Fibroblast of gingiva (primary cell): ENCODE data around the gene C1orf174.

Experiments
- DNase-seq: peaks from one replicate; pipeline ENCODE4 v3.0.0-alpha.2; 2011; ENCODE audit warnings: low read depth

The C1orf174 gene

DNA sequence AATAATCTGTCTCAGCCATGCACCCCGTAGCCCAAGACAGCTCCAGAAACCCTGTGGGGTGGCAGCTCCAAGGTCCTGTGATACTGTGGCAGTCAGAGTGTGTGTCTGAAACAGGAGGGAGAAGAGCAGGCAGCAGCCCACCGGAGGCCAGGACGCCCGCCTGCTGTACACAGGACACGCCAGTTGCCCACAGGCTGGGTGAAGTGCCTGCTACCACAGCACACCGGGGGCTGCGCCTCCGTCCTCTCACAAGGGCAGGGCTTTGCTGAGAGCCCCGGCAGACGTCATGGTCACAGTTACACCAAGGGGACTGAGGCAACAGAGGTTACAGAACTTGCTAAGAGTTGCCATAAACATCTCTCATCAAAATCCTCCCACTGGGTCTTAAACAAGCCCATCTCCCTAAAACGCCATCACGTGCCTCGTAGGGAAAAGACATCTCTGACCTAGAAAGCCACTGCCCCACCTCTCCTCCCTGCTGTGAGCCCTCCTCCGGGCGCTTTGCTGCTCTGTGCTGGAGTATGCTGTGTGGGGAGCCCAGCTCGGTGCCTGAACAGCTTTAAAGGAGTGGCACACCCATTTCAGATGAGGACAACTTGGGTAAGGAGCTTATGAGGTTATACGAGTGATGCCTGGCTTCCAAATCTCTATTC, 5.3 kb downstream of the C1orf174 start:
- DNase-seq: no peak

GRCh38 chr1:3893190-3893589, 6.9 kb downstream of the C1orf174 start:
- DNase-seq: no peak

- DNase-seq: no peak
Measured at GRCh38 chr1:3892748-3893147, 7.3 kb downstream of the C1orf174 start.

DNA sequence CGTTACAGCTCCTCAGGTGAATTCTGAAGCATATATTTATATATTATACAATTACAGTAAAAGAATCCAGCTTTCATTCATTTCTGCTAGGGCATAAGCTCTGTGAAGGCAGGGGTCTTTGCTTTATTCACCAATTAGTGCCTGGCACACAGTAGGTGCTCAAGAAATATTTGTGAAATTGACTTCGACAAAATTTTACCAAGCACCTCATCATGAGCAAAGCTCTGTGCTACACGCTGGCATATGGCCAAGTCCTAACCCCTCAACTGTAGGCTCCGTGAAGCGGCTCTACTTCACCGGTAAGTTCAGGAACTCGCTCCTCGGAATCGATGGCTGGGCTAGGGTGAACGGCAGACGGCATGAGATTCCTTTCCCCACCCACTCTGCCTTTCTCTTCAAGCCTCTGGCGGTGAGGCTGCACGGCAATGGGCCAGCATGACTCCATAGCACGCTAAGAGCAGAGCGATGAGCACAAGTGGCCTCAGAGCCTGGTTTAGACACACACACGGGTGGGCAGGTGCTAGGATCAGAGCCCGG, 8.7 kb downstream of the C1orf174 start:
- no peak for DNase-seq

DNA sequence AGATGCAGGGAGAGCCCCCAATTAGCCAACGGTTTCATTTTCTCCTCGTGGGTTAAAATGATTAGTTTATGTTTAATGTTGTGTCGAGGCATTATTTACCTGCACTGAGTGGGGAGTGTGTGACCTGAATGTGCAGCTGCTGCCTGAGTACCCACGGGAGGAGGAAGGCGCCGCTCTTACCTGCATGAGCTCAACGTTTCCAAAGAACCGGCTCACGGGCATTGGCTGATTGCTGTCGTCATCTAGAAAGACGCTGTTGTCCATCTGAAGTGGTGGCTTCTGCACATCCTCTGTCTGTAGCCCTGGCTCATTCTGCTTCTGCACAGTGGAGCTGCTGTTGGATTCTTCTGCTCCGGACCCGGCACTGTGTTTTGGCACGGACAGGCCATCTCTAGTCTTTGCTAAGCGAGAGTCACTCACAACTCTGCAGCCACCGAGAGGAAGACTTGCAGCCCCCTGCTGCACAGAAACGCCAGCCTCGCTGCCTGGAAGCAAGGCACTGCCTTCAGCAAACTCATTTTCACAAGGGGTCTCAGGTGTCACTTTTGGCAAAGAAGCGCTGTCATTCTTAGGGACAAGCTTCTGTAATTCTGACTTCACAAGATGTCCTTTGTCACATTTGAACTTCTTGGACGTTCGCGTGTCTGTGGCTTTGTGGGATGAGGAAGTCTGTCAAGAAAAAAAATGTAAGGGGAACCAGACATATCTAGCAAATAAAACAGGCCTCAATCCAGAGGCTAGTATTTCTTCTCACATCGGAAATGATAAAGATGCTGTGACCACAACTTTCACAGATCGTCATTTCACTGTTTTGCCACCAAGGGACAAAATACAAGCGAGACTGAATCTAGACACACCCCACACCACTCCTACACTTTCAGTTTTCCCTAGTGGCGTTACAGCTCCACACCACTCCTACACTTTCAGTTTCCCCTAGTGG, 9.4 kb downstream of the C1orf174 start:
- DNase-seq: no peak

DNA sequence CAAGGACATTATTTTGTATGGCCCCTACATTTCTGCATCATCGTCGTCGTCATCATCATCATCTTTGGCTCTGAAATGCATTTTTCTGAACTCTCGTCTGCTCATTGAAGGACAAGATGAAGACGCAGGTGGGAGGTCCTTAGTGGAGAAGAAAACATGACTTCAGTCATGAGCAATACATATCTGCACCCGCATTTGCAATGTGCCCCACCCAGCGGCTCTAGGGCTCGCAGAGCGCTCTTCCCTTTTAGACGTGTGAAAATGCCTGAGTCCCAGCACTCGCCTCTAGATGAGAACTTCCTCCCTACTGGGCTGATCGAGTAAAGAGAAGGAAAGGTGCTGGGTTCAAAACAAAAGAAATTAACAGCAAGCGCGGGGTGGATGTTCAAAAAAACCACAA, 10.1 kb downstream of the C1orf174 start:
- DNase-seq: no peak

DNA sequence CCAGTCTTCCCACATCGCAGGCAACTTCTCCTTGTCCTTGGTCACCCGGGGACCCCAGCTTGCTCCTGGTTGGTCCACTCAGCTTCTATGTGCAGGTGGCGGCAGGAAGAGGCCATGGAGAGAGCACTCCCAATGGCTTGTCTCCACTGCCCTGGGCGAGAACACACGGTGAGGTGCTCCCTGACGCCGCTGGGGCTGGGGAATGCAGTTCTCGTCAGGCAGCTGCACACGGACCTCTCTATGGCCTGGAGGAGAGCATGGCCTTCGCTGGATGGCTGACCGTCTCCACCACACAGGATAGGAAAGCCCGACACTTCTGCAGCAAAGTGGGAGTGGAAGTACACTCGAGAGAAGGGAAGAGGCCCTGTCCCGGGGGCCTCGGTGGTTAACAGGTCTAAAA, 11.8 kb downstream of the C1orf174 start:
- no peak for DNase-seq

DNA sequence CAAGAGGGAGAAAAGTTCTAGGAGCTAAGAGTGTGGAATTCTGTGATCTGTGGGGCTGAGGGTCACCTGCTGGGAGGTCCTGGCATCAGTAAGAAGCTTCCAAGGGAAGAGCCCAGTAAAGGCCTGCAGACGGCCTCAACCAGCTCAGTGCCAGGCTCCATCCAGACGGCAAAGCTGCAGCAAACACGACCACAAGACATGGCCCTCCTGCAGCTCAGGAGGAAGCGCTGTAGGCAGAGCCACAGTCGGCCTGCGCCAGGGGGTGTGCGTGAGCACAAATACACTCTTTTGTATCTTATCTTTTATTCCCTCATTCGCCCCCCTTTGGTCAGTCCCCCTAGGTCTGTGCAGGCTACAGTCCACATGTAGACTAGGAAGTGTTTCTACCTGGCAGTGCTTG, 13.4 kb downstream of the C1orf174 start:
- DNase-seq: no peak

DNA sequence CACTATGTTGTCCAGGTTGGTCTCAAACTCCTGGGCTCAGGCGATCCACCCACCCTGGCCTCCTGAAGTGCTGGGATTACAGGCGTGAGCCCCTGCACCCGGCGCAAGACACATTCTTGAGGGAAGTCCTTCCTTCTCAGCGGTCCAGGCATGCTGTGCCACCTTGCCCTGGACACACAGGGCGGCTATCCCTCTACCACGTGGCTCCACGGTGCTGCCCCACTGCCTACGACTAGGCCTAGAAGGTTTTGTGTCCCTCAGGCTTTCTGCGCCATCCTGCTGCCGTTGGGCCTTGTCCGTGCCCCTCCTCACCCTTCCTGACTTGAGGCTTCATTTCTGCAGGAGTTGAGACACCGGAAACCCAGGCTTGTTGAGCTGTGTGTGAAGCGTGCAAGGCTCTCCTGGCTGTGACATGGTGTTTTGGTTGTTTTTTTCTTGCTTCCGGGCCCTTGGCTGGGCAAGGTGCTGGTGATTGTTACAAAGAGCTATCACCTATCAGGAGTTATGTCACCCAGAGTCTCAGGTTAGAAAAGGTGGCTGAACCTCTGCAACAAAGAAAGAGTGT, 13.9 kb downstream of the C1orf174 start:
- DNase-seq: no peak

DNA sequence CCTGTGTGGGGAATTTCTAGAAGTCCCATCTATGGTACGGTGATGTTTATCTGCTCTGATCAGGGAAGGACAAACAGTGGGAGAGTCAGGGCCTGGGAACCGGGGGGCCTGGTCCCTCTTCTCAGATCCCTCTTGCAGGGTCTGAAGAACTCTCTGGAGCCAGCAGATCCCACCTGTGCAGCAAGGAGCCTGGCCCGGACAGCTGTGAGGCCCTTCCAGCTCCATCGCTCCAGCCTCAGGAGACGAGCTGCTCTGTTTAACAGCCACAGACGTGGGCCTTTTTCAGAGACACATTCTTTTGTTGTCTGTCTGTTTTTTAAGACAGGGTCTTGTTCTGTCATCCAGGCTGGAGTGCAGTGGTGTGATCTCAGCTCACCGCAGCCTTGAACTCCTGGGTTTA, 14.5 kb downstream of the C1orf174 start:
- DNase-seq: no peak

DNA sequence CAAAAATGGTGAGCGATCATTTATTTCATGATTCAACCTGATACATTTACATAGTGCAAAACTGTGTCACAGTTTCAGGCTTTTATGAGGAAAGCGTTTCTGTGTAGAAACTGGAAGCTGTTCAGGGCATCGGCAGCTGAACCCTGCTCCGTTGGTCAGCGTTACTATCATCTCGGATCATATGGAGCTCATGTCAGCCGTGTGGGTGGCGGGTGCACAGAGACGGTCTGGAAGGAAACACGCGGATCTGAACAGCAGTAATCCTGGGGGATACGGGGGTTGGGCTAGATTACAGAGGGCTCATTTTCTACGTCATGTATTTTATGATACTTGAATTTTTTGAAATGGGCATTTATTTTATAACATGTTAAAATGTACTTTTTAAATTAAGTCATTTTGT, 15.1 kb downstream of the C1orf174 start:
- no peak for DNase-seq

DNA sequence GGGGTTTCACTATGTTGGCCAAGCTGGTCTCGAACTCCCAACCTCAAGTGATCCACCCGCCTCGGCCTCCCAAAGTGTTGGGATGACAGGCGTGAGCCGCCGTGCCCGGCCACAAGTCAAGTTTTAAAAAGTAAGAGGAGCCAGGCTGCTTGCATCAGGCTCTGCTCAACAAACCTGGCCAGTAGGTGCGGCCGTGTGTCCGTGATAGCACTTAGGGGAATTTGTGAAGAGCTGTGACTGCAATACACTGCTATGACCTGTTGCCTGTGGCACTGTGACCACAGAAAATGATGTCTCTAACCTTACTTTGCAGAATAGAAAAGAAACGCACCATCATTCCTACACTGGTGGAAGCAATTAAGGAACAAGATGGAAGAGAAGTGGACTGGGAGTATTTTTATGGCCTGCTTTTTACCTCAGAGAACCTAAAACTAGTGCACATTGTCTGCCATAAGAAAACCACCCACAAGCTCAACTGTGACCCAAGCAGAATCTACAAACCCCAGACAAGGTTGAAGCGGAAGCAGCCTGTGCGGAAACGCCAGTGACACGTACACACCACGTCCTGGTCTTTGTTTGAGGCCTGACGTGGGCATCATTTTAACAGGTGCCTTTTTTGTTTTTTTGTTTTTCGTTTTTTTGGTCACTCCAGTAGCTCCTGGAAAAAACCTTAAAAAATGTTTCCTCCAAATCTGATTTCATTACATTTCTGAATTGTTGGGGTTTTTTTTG, 16.7 kb downstream of the C1orf174 start:
- DNase-seq: no peak

GRCh38 chr1:3881193-3881480, 18.9 kb downstream of the C1orf174 start:
- DNase-seq: no peak

GRCh38 chr1:3880429-3881192, 19.5 kb downstream of the C1orf174 start:
- no peak for DNase-seq

GRCh38 chr1:3879787-3880428, 20.2 kb downstream of the C1orf174 start:
- DNase-seq: no peak

DNA sequence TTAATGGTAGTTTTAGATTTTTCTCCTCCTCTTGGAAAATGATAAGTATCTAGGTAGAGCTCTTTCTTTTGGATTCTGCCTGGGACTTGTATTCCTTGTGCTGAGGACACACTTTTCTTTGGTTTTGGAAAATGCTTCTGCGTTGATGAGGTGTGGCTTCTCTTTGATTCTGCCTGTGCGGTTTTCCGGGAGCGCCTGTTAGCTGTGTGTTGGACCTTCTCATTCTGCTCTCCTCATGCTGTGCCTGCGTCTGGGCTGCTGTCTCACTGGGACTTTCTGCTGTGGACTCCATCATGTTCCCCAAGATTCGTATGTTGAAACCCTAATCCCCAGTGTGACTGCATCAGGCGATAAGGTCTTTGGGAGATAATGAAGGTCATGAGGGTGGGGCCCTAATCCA, 21.0 kb downstream of the C1orf174 start:
- no peak for DNase-seq

DNA sequence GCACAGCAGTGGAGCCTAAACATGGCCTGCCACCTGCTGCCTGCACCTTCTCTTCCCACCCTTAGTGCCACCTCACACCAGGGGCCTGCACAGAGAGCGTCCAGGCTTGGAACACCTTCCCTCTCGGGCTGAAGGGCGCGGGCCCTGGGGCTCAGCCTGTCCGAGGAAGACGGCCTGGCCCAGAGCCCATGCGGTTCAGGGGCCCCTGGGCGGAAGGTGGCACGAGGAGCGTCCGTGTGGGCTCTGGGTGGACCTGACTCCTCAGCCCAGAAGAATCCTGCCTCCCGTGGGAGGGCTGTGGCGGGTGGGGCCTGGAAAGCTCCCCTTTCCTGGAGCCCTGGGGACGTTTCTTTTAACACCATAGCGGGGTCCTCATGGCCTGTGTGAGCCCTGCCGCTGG, 23.4 kb downstream of the C1orf174 start:
- DNase-seq: no peak

DNA sequence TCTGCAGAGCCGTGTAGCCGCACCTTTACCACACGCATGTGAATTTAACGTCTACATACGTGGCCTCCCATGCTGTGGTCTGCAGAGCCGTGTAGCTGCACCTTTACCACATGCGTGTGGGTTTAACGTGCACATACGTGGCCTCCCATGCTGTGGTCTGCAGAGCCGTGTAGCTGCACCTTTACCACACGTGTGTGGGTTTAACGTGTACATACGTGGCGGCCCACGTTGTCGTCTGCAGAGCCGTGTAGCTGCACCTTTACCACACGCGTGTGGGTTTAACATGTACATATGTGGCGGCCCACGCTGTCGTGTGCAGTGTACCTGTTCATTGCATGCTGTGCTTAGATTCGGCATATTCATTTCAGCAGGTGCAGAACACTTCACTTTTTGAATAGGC, 25.3 kb downstream of the C1orf174 start:
- DNase-seq: no peak

DNA sequence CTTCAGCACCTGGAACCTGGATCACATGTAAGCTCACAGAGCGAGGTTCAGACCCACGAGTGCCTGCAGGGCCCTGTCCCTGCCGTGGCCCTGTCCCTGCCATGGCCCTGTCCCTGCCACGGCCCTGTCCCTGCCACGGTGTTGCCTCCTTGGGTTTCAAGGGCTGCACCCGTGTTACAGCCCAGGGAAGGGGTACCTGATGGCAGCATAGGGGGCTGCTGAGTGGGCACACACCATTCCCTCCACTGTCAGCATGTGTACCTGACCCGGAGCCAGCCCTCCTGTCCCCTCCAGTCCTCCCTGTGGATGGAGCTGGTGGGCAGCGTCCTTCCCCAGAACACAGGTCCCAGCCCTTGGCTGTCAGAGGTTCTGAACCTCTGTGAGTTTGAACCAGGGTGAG, 27.5 kb downstream of the C1orf174 start:
- no peak for DNase-seq

DNA sequence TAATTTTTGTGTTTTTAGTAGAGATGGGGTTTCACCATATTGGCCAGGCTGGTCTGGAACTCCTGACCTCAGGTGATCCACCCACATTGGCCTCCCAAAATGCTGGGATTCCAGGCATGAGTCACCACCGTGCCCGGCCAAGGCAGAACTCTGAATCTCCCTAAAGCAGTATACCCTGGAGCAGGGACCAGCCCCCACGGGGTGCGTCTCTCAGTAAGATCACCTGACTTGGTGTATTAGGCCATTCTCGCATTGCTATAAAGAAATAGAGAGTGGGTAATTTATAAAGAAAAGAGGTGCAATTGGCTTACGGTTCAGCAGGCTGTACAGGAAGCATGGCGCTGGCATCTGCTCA, 28.6 kb downstream of the C1orf174 start:
- no peak for DNase-seq

GRCh38 chr1:3869751-3870301, 30.2 kb downstream of the C1orf174 start:
- no peak for DNase-seq
